Stomach (tissue), 9 donors: Measurements from ENCODE around the gene KCND2. TPM values are rescaled to one million over a fixed set of nuclear protein-coding genes. Genes with fewer than 3 reads are reported as not detected.

Source experiments
- DNase-seq, 2 donors: peaks; one replicate each; pipeline versions ENCODE4 v3.0.0 to v3.0.0-alpha.2; 2013 to 2019
- H3K27ac ChIP-seq, 5 donors: fragments of 200-600 bp in 4 of 5; sonication (generic) in 4 of 5; one replicate each; pipeline ENCODE4 v1.5.1; 2013 to 2019; ENCODE audit warnings: mild to moderate bottlenecking in 1 of 5, moderate library complexity in 1 of 5
- H3K27me3 ChIP-seq, 3 donors: fragments of 200-600 bp; sonication (generic); one replicate each; pipeline ENCODE4 v1.5.1; 2017 to 2019; ENCODE audit warnings: mixed run types in 1 of 3
- H3K36me3 ChIP-seq, 4 donors: fragments of 200-600 bp; sonication (generic); 1 replicate in 3 of 4; 2 replicates in 1 of 4; pipeline ENCODE4 v1.5.1; 2016 to 2019
- H3K4me1 ChIP-seq, 4 donors: fragments of 200-600 bp; sonication (generic); one replicate each; pipeline ENCODE4 v1.5.1; 2016 to 2019
- H3K4me3 ChIP-seq, 4 donors: fragments of 200-600 bp; sonication (generic) in 3 of 4; one replicate each; pipeline ENCODE4 v1.5.1; 2016 to 2019; ENCODE audit warnings: mild to moderate bottlenecking in 1 of 4
- H3K9me3 ChIP-seq, 4 donors: fragments of 200-600 bp; sonication (generic); one replicate each; pipeline ENCODE4 v1.5.1; 2016 to 2019
- CTCF ChIP-seq, 7 experiments: fragments of 450-650 bp in 4 of 7; fragments of 200-600 bp in 3 of 7; sonication (generic) in 3 of 7; IDR thresholded peaks; one replicate each; pipeline ENCODE4 v1.5.1; 2016 to 2019; ENCODE audit warnings: antibody characterized with exemption in 7 of 7, control low read depth in 2 of 7, mild to moderate bottlenecking in 1 of 7
- EP300 ChIP-seq: sonication (generic); formaldehyde crosslinking; IDR thresholded peaks from one replicate; pipeline ENCODE4 v1.6.1; 2017; ENCODE audit warnings: antibody characterized with exemption
- POLR2A ChIP-seq, 4 donors: fragments of 450-650 bp; IDR thresholded peaks; one replicate each; pipeline ENCODE4 v1.6.1; 2016; ENCODE audit warnings: antibody characterized with exemption in 4 of 4, control low read depth in 2 of 4, mild to moderate bottlenecking in 1 of 4, moderate library complexity in 1 of 4
- POLR2AphosphoS5 ChIP-seq, 3 donors: sonication (generic); formaldehyde crosslinking; IDR thresholded peaks; one replicate each; pipeline ENCODE4 v1.6.1; 2016; ENCODE audit warnings: antibody characterized with exemption in 3 of 3
- WGBS, 5 donors: extraction: QIAGEN DNeasy Blood & Tissue Kit in 3 of 5; methylation state at CpG; one replicate each; pipeline versions ENCODE4 v1.1.5 to v1.1.7; 2013 to 2018; 5-methylcytosine and 5-hydroxymethylcytosine counted together
- intact Hi-C: fragments of 100-400 bp; cut with DNase I; formaldehyde crosslinking; loops from one replicate; pipeline ENCODE4 v1.15.1; 2023; ENCODE audit warnings: low total_unique reads
- polyA plus RNA-seq, 3 donors: library from polyadenylated mRNA; stranded (reverse); fragments of 200-250 nt; gene quantifications; one replicate each; pipeline ENCODE4 v1.2.3, GENCODE V29; 2013
- total RNA-seq, 5 donors: library from RNA; depleted of rRNA; stranded (reverse); fragments of >200 nt; gene quantifications; one replicate each; pipeline versions ENCODE4 v1.1.0 to v1.2.3, GENCODE V29; 2014 to 2016
- donor health status: healthy with polysubstance abuse.
- donor health status: Bipolar disorder and iron deficiency.
- donor health status: healthy.

KCND2 gene
- total and polyA plus RNA-seq, 8 donors = 0.06 to 1.3 (median 0.31) TPM; not detected in 5

- H3K9me3 ChIP-seq = no peaks in the 10 kb centered on the region
- no peak overlapping the region for H3K4me3 ChIP-seq
- H3K36me3 ChIP-seq = no peaks in the 10 kb centered on the region
- no peaks in the 10 kb centered on the region for H3K4me1 ChIP-seq
- H3K27ac ChIP-seq = no peak overlapping the region
- no peaks in the 10 kb centered on the region for H3K27me3 ChIP-seq
- intact Hi-C loops = no loop called here
- WGBS, 5 donors = 32 to 38% (median 36%) methylated on average over 10 of the region's 10 CpGs
- DNase-seq = peak in 1 of 2 donors; percentile 60
- TF ChIP-seq POLR2A (IDR thresholded peaks at IDR 0.05) = no peak
- peak in 3 of 7 experiments; percentile 22 to 74 (median 45) for TF ChIP-seq CTCF (IDR thresholded peaks at IDR 0.05)
- TF ChIP-seq EP300 = no peak
- TF ChIP-seq POLR2AphosphoS5 (IDR thresholded peaks at IDR 0.05) = no peak
Observed at GRCh38 chr7:120725376-120726039, 452.5 kb downstream of the KCND2 start.

- intact Hi-C loops = no loop called here
- H3K36me3 ChIP-seq = no peaks in the 10 kb centered on the region
- no peaks in the 10 kb centered on the region for H3K4me1 ChIP-seq
- no peak overlapping the region for H3K27ac ChIP-seq
- H3K9me3 ChIP-seq = no peaks in the 10 kb centered on the region
- DNase-seq = peak in 1 of 2 donors; percentile 38
- WGBS, 5 donors = 15 to 39% (median 27%) methylated on average over 1 of the region's 1 CpG
- no peaks in the 10 kb centered on the region for H3K27me3 ChIP-seq
- H3K4me3 ChIP-seq = no peak overlapping the region
- TF ChIP-seq CTCF (IDR thresholded peaks at IDR 0.05) (no peak), POLR2A (IDR thresholded peaks at IDR 0.05) (no peak), EP300 (no peak), POLR2AphosphoS5 (IDR thresholded peaks at IDR 0.05) (no peak)
Observed at GRCh38 chr7:120729245-120729644, 456.3 kb downstream of the KCND2 start.

- Histone ChIP-seq H3K36me3 (no peaks in the 10 kb centered on the region), H3K27me3 (no peaks in the 10 kb centered on the region), H3K4me3 (no peak overlapping the region), H3K4me1 (no peaks in the 10 kb centered on the region), H3K27ac (no peak overlapping the region), H3K9me3 (no peaks in the 10 kb centered on the region)
- no peak for DNase-seq
- no peak for TF ChIP-seq POLR2AphosphoS5 (IDR thresholded peaks at IDR 0.05)
- TF ChIP-seq CTCF (IDR thresholded peaks at IDR 0.05) = no peak
- TF ChIP-seq EP300 = no peak
- TF ChIP-seq POLR2A (IDR thresholded peaks at IDR 0.05) = no peak
- intact Hi-C loops = no loop called here
Observed at GRCh38 chr7:120731271-120731670, 458.3 kb downstream of the KCND2 start.

GRCh38 chr7:120732256-120732655 is 459.3 kb downstream of the KCND2 start:
- intact Hi-C loops = no loop called here
- Histone ChIP-seq H3K9me3 (no peaks in the 10 kb centered on the region), H3K4me1 (no peaks in the 10 kb centered on the region), H3K27ac (no peak overlapping the region), H3K27me3 (no peaks in the 10 kb centered on the region), H3K36me3 (no peaks in the 10 kb centered on the region), H3K4me3 (no peak overlapping the region)
- DNase-seq = no peak
- TF ChIP-seq POLR2AphosphoS5 (IDR thresholded peaks at IDR 0.05) (no peak), POLR2A (IDR thresholded peaks at IDR 0.05) (no peak), CTCF (IDR thresholded peaks at IDR 0.05) (no peak), EP300 (no peak)
